GM12892 (cell line): ENCODE results near the gene USP37. TPM values are rescaled to one million over a fixed set of nuclear protein-coding genes. Genes with fewer than 3 reads are reported as not detected.

Experiments
- DNase-seq: peaks from one replicate; pipeline ENCODE4 v3.0.0; 2011; ENCODE audit not compliant: insufficient read length
- FAIRE-seq: peaks from 2 replicates; lab custom pipeline; 2011; peaks lifted over from hg19 to GRCh38; lab: Jason Lieb, UNC
- POLR2A ChIP-seq: IDR thresholded peaks from 2 replicates; pipeline ENCODE4 v1.6.1; 2011; ENCODE audit warnings: low read depth, low read length, control low read depth
- POLR2AphosphoS5 ChIP-seq: IDR thresholded peaks from 2 replicates; pipeline ENCODE4 v1.6.1; 2011; ENCODE audit warnings: low read depth, low read length, control low read depth
- TAF1 ChIP-seq: IDR thresholded peaks from 2 replicates; pipeline ENCODE4 v1.6.1; 2011; ENCODE audit warnings: low read depth, mild to moderate bottlenecking, control low read depth, low read length, borderline replicate concordance
- polyA plus RNA-seq: library from polyadenylated mRNA; unstranded; fragments of >200 nt; gene quantifications from one replicate; pipeline ENCODE4 v1.2.1, GENCODE V29; 2012; ENCODE audit warnings: missing spikeins, inconsistent platforms; ENCODE audit not compliant: missing spikeins

Gene USP37, protein sequence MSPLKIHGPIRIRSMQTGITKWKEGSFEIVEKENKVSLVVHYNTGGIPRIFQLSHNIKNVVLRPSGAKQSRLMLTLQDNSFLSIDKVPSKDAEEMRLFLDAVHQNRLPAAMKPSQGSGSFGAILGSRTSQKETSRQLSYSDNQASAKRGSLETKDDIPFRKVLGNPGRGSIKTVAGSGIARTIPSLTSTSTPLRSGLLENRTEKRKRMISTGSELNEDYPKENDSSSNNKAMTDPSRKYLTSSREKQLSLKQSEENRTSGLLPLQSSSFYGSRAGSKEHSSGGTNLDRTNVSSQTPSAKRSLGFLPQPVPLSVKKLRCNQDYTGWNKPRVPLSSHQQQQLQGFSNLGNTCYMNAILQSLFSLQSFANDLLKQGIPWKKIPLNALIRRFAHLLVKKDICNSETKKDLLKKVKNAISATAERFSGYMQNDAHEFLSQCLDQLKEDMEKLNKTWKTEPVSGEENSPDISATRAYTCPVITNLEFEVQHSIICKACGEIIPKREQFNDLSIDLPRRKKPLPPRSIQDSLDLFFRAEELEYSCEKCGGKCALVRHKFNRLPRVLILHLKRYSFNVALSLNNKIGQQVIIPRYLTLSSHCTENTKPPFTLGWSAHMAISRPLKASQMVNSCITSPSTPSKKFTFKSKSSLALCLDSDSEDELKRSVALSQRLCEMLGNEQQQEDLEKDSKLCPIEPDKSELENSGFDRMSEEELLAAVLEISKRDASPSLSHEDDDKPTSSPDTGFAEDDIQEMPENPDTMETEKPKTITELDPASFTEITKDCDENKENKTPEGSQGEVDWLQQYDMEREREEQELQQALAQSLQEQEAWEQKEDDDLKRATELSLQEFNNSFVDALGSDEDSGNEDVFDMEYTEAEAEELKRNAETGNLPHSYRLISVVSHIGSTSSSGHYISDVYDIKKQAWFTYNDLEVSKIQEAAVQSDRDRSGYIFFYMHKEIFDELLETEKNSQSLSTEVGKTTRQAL
- 11.1 TPM for polyA plus RNA-seq

GRCh38 chr2:218568190-218569037, at the start of gene USP37, which contains the start of gene CNOT9:
USP37 (minus strand) TSS chr2:218568351; CDS start chr2:218558653, 9,698 bp downstream.
CNOT9 (plus strand) TSS chr2:218568839; CDS start chr2:218568955, 116 bp downstream.
- FAIRE-seq (peak; percentile 99), DNase-seq (peak; percentile 81)
- TF ChIP-seq POLR2AphosphoS5 (peak; percentile 91), TAF1 (peak; percentile 79), POLR2A (peak; percentile 92)

- TF ChIP-seq TAF1 = no peak
- TF ChIP-seq POLR2A = no peak
- TF ChIP-seq POLR2AphosphoS5 = no peak
- DNase-seq (no peak), FAIRE-seq (no peak)
Observed at GRCh38 chr2:218615868-218616315, 47.7 kb upstream of the USP37 start.

- FAIRE-seq (no peak), DNase-seq (no peak)
- no peak for TF ChIP-seq POLR2A
- no peak for TF ChIP-seq POLR2AphosphoS5
- TF ChIP-seq TAF1 = no peak
Observed at GRCh38 chr2:218607436-218608115, 39.4 kb upstream of the USP37 start, which contains the start of gene PLCD4. PLCD4 (plus strand) TSS chr2:218607899; CDS start chr2:218615740, 7,841 bp downstream.

GRCh38 chr2:218605432-218605831, 37.3 kb upstream of the USP37 start:
- FAIRE-seq = no peak
- no peak for TF ChIP-seq POLR2A
- no peak for TF ChIP-seq TAF1
- TF ChIP-seq POLR2AphosphoS5 = no peak
- no peak for DNase-seq

- TF ChIP-seq TAF1 (no peak), POLR2AphosphoS5 (no peak), POLR2A (no peak)
- FAIRE-seq (no peak), DNase-seq (no peak)
Observed at GRCh38 chr2:218585541-218585940, 17.4 kb upstream of the USP37 start.

DNA sequence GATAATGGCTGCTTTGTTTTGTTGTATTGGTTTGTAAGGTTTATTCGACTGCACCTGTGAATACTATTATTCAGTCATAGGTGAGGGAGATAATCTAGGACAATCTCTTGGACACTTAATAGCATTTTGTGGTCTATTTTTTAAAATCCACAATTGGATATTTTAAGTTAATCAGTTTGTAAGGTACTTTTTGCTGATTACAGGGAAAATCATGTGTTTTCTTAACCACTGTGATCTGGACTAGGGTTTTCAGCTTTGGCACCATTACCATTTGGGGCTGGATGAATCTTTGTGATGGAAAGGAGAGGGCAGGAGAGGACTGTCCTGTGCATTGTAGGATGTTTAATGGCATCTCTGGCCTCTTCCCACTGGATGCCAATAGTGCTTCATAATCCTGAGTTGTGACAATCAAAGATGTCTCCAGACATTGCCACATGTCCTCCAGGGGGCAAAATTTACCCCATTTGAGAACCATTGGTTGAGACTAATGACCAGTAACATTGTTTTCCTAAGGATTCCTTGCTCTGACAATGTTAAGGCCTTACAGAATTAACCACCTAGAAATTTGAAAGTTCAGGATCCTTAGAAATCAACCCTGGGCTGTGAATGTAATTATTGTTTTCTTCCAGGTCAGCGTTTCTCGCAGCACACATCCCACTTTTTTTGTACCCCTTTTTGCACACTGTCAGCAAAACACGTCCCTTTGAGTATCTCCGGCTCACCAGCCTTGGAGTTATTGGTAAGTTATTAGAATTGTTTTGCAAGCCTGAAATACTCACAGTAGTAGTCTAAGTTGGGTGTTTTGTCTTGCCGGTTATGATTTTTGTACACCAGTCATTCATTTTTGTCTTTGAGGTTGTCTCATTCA, 16.1 kb upstream of the USP37 start:
- no peak for DNase-seq
- TF ChIP-seq TAF1 (no peak), POLR2AphosphoS5 (no peak), POLR2A (no peak)
- peak; percentile 67 for FAIRE-seq

DNA sequence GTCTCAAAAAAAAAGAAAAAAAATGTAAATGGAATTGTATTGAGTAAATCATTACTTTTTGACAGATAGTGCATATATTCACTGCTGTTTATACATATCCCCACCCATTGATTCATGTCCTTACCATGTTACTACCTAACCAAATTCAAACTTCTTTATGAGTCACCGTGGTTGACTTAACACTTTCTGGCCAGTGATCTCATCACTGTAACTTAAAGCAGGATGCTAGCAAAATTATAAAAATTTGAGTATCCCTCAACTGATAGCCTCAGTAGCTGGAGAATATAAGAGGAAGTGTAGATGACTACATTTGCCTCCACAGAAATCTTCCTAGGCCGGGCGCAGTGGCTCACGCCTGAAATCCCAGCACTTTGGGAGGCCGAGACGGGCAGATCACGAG, 13.9 kb upstream of the USP37 start:
- FAIRE-seq (no peak), DNase-seq (no peak)

DNA sequence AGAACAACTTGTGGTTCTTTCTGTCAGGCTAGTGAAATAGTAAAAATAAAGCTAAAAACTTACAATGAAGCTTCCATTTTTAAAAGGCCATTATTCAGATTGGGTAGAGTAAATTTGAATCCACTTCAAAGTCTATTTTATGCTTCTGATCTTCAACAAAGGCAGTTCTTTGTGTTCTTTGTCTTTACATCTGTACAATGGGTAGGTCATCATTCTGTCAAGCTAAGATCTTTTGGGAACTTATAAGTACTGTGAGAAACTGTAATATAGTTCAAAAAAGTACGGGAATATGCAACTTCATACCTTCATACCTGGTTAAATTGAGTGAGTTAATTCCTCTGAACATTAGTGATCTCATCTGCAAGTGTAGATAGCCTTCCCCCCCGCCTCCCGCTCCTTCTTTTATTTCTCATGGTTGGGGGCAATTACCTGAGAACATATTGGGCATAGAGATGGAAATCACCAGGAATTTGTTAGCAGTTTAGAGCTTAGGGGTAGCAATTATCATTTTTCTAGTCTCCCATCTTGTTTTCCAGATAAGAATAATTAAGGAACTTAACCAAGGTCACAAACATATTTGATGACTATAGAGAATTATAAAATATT, 10.2 kb upstream of the USP37 start:
- FAIRE-seq = no peak
- DNase-seq = no peak
- TF ChIP-seq POLR2AphosphoS5 = no peak
- no peak for TF ChIP-seq POLR2A
- TF ChIP-seq TAF1 = no peak

More for the DNA sequence above, 13.9 kb upstream of the USP37 start:
- no peak for TF ChIP-seq POLR2AphosphoS5
- no peak for TF ChIP-seq TAF1
- no peak for TF ChIP-seq POLR2A
